Effector CD8-positive, alpha-beta T cell (primary cell): ENCODE data around the gene MCRS1.
"Not testable (repeated sequence)": the region's sequence is repeated elsewhere in the genome, so short reads cannot be mapped to it uniquely, and the experiment has no call there.

Experiments used
- DNase-seq: peaks from one replicate; lab custom pipeline; 2025; lab: John Stamatoyannopoulos, UW

MCRS1 gene

GRCh38 chr12:49541140-49541861 lies 26.6 kb downstream of the MCRS1 start:
- DNase-seq, result no peak

- DNase-seq, result no peak
Observed at GRCh38 chr12:49540229-49541139, 27.5 kb downstream of the MCRS1 start.

- DNase-seq, result no peak
Observed at GRCh38 chr12:49539406-49540228, 28.3 kb downstream of the MCRS1 start.

GRCh38 chr12:49538510-49539403 lies 29.2 kb downstream of the MCRS1 start, which contains the start of gene KCNH3:
Gene KCNH3, plus strand, starts transcription at chr12:49539030. Its CDS starts 387 bp downstream, at chr12:49539417.
- DNase-seq, result peak; percentile 85

- no peak for DNase-seq
Observed at GRCh38 chr12:49537752-49538509, 30.0 kb downstream of the MCRS1 start.

GRCh38 chr12:49537231-49537751 lies 30.7 kb downstream of the MCRS1 start:
- no peak for DNase-seq

GRCh38 chr12:49536526-49537071 lies 31.3 kb downstream of the MCRS1 start:
- no peak for DNase-seq

GRCh38 chr12:49535921-49536525 lies 31.9 kb downstream of the MCRS1 start:
- DNase-seq, result no peak

- DNase-seq, result no peak
Observed at GRCh38 chr12:49534731-49535278, 33.1 kb downstream of the MCRS1 start.

- DNase-seq, result not testable (repeated sequence)
Observed at GRCh38 chr12:49534122-49534521, 33.8 kb downstream of the MCRS1 start.

GRCh38 chr12:49533331-49533730 lies 34.6 kb downstream of the MCRS1 start:
- no peak for DNase-seq

- DNase-seq, result no peak
Observed at GRCh38 chr12:49531745-49532144, 36.2 kb downstream of the MCRS1 start.

- DNase-seq, result no peak
Observed at GRCh38 chr12:49529414-49529813, 38.5 kb downstream of the MCRS1 start.

GRCh38 chr12:49527361-49528130 lies 40.4 kb downstream of the MCRS1 start:
- no peak for DNase-seq

- DNase-seq, result no peak
Observed at GRCh38 chr12:49525942-49526341, 42.0 kb downstream of the MCRS1 start.

GRCh38 chr12:49524660-49525324 lies 43.1 kb downstream of the MCRS1 start:
- no peak for DNase-seq

GRCh38 chr12:49521389-49521788 lies 46.6 kb downstream of the MCRS1 start:
- DNase-seq, result no peak

GRCh38 chr12:49519574-49519936 lies 48.4 kb downstream of the MCRS1 start:
- DNase-seq, result no peak
